Epithelial cell of prostate (primary cell): ENCODE data around the gene HNRNPC.
A peak's percentile ranks its signal among the peaks of the same experiment; 100 is the strongest.
"Not testable (repeated sequence)": the region's sequence is repeated elsewhere in the genome, so short reads cannot be mapped to it uniquely, and the experiment has no call there.

Experiments
- DNase-seq: peaks from one replicate; pipeline ENCODE4 v3.0.0-alpha.2; 2011; ENCODE audit warnings: low read depth, low spot score
- H3K27ac ChIP-seq: fragments of 450-650 bp; 2 replicates; pipeline ENCODE4 v1.5.1; 2017; ENCODE audit warnings: mild to moderate bottlenecking

Gene HNRNPC

GRCh38 chr14:21200752-21201461 is 68.3 kb downstream of the HNRNPC start:
- no peak overlapping the region for H3K27ac ChIP-seq
- DNase-seq = no peak

GRCh38 chr14:21199611-21200560 is 69.4 kb downstream of the HNRNPC start:
- no peak overlapping the region for H3K27ac ChIP-seq
- DNase-seq = no peak

- H3K27ac ChIP-seq = no peak overlapping the region
- no peak for DNase-seq
These were observed 71.6 kb downstream of the HNRNPC start for GRCh38 chr14:21197418-21198205.

- DNase-seq = no peak
- H3K27ac ChIP-seq = no peak overlapping the region
These were observed 74.6 kb downstream of the HNRNPC start for GRCh38 chr14:21194597-21194996.

DNA sequence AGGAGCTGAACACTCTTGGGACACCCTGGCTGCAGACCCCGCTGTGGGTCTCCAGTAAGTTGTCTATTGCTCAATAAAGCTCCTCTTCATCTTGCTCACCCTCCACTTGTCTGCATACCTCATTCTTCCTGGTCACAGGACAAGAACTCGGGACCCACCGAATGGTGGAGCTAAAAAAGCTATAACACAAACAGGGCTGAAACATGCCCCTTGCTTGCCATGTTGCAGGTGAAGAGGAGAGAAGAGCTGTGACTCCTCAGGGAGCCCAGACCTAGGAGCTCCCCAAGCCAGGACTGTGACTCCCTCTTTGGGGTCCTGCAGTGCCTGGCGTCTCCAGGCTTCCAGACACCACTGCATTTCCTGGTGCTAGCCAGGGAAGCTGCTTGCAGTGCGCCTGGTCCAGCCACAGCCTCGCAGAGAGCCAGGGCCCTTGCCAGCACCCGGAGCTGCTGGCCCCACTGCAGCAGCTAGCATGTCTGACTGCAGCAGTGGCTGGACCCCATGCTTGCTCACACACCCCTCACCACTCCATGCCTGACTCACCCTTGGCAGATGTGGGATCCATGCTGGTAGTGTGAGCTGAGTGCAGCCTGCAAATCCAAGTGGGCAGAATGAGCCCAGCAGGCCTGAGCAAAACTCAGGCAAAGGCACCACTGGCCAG is 76.2 kb downstream of the HNRNPC start:
- DNase-seq = no peak
- no peak overlapping the region for H3K27ac ChIP-seq

GRCh38 chr14:21192447-21192822 is 76.8 kb downstream of the HNRNPC start:
- H3K27ac ChIP-seq = no peak overlapping the region
- DNase-seq = no peak

DNA sequence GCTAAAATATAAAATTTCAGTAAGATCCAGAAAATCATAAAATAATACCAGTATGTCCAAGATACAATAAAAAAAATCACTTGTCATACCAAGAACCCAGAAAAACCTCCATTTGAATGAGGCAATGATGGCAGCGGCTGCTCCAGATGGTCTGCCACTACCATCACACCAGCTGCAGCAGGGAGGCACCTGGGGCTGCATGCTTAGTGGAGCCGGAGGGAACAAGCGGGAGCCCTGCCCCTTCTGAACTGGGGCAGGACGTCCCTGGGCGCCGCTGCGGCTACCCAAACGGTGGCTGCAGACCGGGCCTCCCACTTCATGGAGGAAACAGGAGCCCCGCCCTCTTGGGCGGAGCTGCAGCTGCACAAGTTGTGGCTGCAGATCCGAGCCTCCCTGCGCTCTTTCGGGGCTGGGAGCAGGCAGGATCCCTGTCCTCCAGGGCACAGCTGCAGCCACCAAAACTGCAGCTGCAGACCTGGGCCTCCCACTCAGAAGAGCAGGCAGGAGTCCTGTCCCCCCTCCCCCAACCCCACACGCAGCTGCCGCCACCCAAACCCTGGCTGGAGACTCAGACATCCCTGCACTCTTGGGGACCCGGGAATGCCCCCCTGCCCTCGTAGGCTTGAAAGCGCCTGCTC is 77.3 kb downstream of the HNRNPC start:
- no peak for DNase-seq
- H3K27ac ChIP-seq = no peak overlapping the region

- DNase-seq = no peak
These were observed 77.9 kb downstream of the HNRNPC start for GRCh38 chr14:21191261-21191808.

DNA sequence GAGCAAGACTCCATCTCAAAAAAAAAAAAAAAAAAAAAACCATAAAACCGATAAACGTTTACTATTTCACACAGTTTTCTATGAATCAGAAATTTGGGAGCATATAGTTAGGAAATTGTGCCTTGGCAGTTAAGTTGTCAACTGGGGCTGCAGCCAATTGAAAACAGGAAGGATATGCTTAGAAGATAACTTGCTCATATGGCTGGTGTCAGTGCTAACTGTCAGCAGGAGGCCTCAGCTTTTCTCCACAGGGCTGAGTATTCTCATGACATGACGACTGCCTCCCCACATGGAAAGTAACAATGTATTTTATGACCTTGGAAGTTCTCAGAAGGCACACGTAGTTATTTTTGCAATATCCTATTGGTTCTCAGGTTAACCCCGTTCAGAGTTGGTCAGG is 83.8 kb downstream of the HNRNPC start:
- H3K27ac ChIP-seq = no peak overlapping the region
- DNase-seq = no peak

More at GRCh38 chr14:21191261-21191808, 77.9 kb downstream of the HNRNPC start:
- H3K27ac ChIP-seq = no peak overlapping the region

DNA sequence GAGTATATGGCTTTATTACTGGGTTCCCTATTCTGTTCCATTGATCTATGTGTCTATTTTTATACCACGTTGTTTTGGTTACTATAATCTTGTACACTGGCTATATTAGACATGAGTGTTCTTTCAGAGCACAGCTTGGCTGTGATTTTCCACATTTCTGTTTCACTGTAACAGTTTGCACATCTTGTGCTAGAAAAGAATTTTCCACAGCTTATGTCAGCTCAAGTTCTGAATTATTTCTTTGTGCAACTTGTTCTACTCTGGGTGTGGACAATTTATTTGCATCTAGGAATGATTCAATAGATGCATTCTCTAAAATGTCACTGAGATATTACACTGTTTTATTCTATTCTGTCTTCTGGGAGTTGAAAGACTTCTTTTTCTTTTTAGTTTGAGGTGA is 85.0 kb downstream of the HNRNPC start:
- DNase-seq = no peak
- H3K27ac ChIP-seq = no peak overlapping the region

GRCh38 chr14:21182166-21182565 is 87.1 kb downstream of the HNRNPC start:
- DNase-seq = no peak
- H3K27ac ChIP-seq = no peak overlapping the region

GRCh38 chr14:21171128-21171527 is 98.1 kb downstream of the HNRNPC start:
- no peak overlapping the region for H3K27ac ChIP-seq
- DNase-seq = no peak

DNA sequence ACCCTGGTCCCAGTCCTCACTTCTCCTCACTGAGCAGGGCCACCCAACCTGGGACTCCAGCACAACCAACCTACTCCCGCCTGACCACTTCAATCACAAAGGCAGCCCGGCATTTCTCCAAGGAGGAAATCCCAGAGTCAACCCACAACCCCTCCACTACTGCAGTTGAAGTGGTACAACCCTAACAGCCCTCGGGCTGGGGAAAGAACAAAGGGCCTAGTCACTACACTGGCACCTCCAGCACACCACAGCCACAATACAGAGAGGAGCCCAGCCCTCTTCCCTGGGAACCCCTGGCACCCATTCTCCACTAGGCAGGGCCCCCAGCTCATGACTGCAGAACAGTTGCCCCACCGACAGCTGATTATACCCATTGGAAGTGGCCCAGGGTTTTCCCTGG is 99.7 kb downstream of the HNRNPC start:
- no peak for DNase-seq
- H3K27ac ChIP-seq = no peak overlapping the region

DNA sequence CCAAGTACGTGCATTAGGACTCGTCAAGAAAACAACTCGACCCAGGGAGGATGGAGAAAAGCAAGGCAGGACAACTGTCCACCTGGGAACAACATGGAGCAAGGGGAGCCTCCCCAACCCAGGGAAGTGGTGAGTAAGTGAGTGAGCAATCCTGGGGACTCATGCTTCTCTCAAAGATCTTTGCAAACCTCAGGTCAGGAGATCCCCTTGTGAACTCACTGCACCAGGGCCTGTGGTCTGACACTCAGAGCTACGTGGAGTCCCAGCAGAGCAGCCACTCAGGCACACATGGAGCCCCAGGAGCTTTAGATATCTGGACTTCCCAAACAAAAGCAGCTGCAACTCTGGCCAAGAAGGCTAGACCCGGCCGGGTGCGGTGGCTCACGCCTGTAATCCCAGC is 101.2 kb downstream of the HNRNPC start:
- DNase-seq = peak; percentile 5

GRCh38 chr14:21165670-21166069 is 103.6 kb downstream of the HNRNPC start:
- H3K27ac ChIP-seq, DNase-seq: not testable (repeated sequence)

More for the DNA sequence above, 101.2 kb downstream of the HNRNPC start:
- H3K27ac ChIP-seq = no peak overlapping the region

DNA sequence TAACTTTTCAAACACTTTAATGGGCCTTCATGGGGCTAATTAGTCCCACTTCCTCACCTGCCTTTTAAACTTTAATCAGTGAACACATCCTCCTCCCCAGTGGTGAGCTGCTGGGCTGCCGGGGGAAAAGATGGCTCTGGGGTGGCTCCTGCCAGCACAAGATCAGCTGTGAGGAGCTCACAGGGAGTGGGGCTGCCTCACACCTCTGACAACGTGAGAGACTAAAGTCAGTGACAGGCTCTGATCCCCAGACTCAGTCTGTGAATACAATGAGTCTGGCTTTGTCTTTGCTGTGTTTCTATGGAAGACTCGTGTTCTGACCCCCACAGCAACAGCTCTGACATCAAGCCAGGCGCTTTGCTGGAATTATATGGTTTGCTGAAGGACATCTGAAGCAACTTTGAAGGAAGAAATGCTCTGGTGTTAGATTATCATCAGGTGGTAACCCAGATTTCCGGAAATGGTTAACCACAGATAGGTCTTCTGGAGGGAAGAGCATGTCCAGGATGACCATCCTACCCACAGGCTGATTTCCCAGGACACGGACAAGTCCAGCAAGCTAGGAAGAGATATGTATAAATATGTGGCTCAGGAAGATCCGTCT is 104.1 kb downstream of the HNRNPC start:
- not testable (repeated sequence) for DNase-seq, H3K27ac ChIP-seq

GRCh38 chr14:21163871-21164291 is 105.4 kb downstream of the HNRNPC start:
- no peak for DNase-seq
- H3K27ac ChIP-seq = no peak overlapping the region

GRCh38 chr14:21162081-21162480 is 107.2 kb downstream of the HNRNPC start:
- no peak for DNase-seq
- no peak overlapping the region for H3K27ac ChIP-seq

GRCh38 chr14:21160061-21160610 is 109.1 kb downstream of the HNRNPC start:
- no peak overlapping the region for H3K27ac ChIP-seq
- DNase-seq = no peak
